Keratinocyte (primary cell): ENCODE measurements around the gene KREMEN2.

ENCODE experiments used
- EZH2 ChIP-seq: IDR thresholded peaks from one replicate; pipeline ENCODE4 v1.6.1; 2012; ENCODE audit warnings: inconsistent platforms, mild to moderate bottlenecking, low read length, moderate library complexity
- TF ChIP-seq, protein P1 (sequence below), 3 experiments: IDR thresholded peaks in 1 of 3; conservative IDR thresholded peaks in 1 of 3; optimal IDR thresholded peaks in 1 of 3; 2 replicates in 2 of 3; 3 replicates in 1 of 3; pipeline versions ENCODE3 to v1.5.1; 2011; ENCODE audit warnings: low read length in 3 of 3, mild to moderate bottlenecking in 3 of 3, moderate library complexity in 2 of 3, control low read depth in 1 of 3, inconsistent platforms in 1 of 3; ENCODE audit not compliant: insufficient read depth in 2 of 3; ENCODE audit errors: extremely low read depth in 1 of 3

GRCh38 chr16:2988590-2989099 lies 24.6 kb downstream of the KREMEN2 start:
- TF ChIP-seq, protein P1, sequence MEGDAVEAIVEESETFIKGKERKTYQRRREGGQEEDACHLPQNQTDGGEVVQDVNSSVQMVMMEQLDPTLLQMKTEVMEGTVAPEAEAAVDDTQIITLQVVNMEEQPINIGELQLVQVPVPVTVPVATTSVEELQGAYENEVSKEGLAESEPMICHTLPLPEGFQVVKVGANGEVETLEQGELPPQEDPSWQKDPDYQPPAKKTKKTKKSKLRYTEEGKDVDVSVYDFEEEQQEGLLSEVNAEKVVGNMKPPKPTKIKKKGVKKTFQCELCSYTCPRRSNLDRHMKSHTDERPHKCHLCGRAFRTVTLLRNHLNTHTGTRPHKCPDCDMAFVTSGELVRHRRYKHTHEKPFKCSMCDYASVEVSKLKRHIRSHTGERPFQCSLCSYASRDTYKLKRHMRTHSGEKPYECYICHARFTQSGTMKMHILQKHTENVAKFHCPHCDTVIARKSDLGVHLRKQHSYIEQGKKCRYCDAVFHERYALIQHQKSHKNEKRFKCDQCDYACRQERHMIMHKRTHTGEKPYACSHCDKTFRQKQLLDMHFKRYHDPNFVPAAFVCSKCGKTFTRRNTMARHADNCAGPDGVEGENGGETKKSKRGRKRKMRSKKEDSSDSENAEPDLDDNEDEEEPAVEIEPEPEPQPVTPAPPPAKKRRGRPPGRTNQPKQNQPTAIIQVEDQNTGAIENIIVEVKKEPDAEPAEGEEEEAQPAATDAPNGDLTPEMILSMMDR (optimal IDR thresholded peaks at IDR 0.05 in 1 of 3, IDR thresholded peaks at IDR 0.05 in 1 of 3, conservative IDR thresholded peaks at IDR 0.05 in 1 of 3; ENCODE audit: extremely low read depth in 1 of 3, insufficient read depth in 2 of 3, low read length in 3 of 3): no peak
- no peak for TF ChIP-seq EZH2
